H9 (cell line): ENCODE results near the gene STAG2. TPM values are rescaled to one million over a fixed set of nuclear protein-coding genes. Genes with fewer than 3 reads are reported as not detected.

Experiments used
- DNase-seq: peaks from one replicate; pipeline ENCODE4 v3.0.0-alpha.2; 2017
- H2AFZ ChIP-seq: one replicate; pipeline ENCODE4 v1.6.1; 2013; ENCODE audit warnings: mild to moderate bottlenecking, low read length, control low read depth, moderate library complexity
- H2AK5ac ChIP-seq: 2 replicates; pipeline ENCODE4 v1.6.1; 2013; ENCODE audit warnings: low read length, control low read depth, mixed read lengths; ENCODE audit not compliant: insufficient read length
- H2BK120ac ChIP-seq: one replicate; pipeline ENCODE4 v1.6.1; 2013; ENCODE audit warnings: low read depth, mild to moderate bottlenecking, low read length, control low read depth, inconsistent platforms; ENCODE audit not compliant: poor library complexity, severe bottlenecking
- H2BK12ac ChIP-seq: 2 replicates; pipeline ENCODE4 v1.6.1; 2013; ENCODE audit warnings: low read length, control low read depth, mixed read lengths, low read depth; ENCODE audit not compliant: insufficient read length
- H2BK15ac ChIP-seq: 2 replicates; pipeline ENCODE4 v1.6.1; 2013; ENCODE audit warnings: low read depth, low read length, control low read depth
- H2BK20ac ChIP-seq: one replicate; pipeline ENCODE4 v1.6.1; 2013; ENCODE audit warnings: low read depth, mild to moderate bottlenecking, low read length, control low read depth, inconsistent platforms; ENCODE audit not compliant: poor library complexity, severe bottlenecking
- H2BK5ac ChIP-seq: 2 replicates; pipeline ENCODE4 v1.6.1; 2013; ENCODE audit warnings: low read length, control low read depth, mixed read lengths; ENCODE audit not compliant: insufficient read length
- H3K14ac ChIP-seq: 2 replicates; pipeline ENCODE4 v1.6.1; 2013; ENCODE audit warnings: low read length, control low read depth; ENCODE audit not compliant: insufficient read depth
- H3K18ac ChIP-seq: 2 replicates; pipeline ENCODE4 v1.6.1; 2013; ENCODE audit warnings: low read depth, mild to moderate bottlenecking, mixed read lengths, low read length, control low read depth; ENCODE audit not compliant: insufficient read length
- H3K23ac ChIP-seq: 2 replicates; pipeline ENCODE4 v1.6.1; 2013; ENCODE audit warnings: low read length, control low read depth, mixed read lengths, low read depth; ENCODE audit not compliant: insufficient read length
- H3K23me2 ChIP-seq: 2 replicates; pipeline ENCODE4 v1.6.1; 2013; ENCODE audit warnings: low read depth, mild to moderate bottlenecking, mixed read lengths, low read length, control low read depth; ENCODE audit not compliant: insufficient read length, poor library complexity, severe bottlenecking
- H3K27ac ChIP-seq: 2 replicates; pipeline ENCODE4 v1.5.1; 2013; ENCODE audit warnings: low read length, control low read depth, mixed read lengths, low read depth; ENCODE audit not compliant: insufficient read length
- H3K27me3 ChIP-seq: 2 replicates; pipeline ENCODE4 v1.6.1; 2013; ENCODE audit warnings: low read length, control low read depth, inconsistent platforms; ENCODE audit not compliant: insufficient read depth
- H3K4ac ChIP-seq: 2 replicates; pipeline ENCODE4 v1.6.1; 2013; ENCODE audit warnings: low read depth, mild to moderate bottlenecking, control low read depth, inconsistent platforms, low read length, moderate library complexity
- H3K4me1 ChIP-seq: 2 replicates; pipeline ENCODE4 v1.6.1; 2013; ENCODE audit warnings: low read length, control low read depth, inconsistent platforms; ENCODE audit not compliant: insufficient read depth
- H3K4me2 ChIP-seq: 2 replicates; pipeline ENCODE4 v1.6.1; 2013; ENCODE audit warnings: low read length, control low read depth, mixed read lengths; ENCODE audit not compliant: insufficient read length, insufficient read depth
- H3K56ac ChIP-seq: 2 replicates; pipeline ENCODE4 v1.6.1; 2013; ENCODE audit warnings: low read depth, mild to moderate bottlenecking, mixed read lengths, low read length, control low read depth; ENCODE audit not compliant: insufficient read length
- H3K79me1 ChIP-seq: 2 replicates; pipeline ENCODE4 v1.6.1; 2013; ENCODE audit warnings: low read depth, mild to moderate bottlenecking, moderate library complexity, low read length, control low read depth, inconsistent platforms; ENCODE audit not compliant: insufficient read depth, poor library complexity, severe bottlenecking
- H3K79me2 ChIP-seq: 2 replicates; pipeline ENCODE4 v1.6.1; 2013; ENCODE audit warnings: low read length, control low read depth, inconsistent platforms; ENCODE audit not compliant: insufficient read depth
- H3K9ac ChIP-seq: 2 replicates; pipeline ENCODE4 v1.6.1; 2013; ENCODE audit warnings: low read length, control low read depth, mixed read lengths; ENCODE audit not compliant: insufficient read length; ENCODE audit errors: extremely low read depth
- H3K9me3 ChIP-seq: one replicate; pipeline ENCODE4 v1.6.1; 2013; ENCODE audit warnings: low read depth, low read length, inconsistent platforms; ENCODE audit not compliant: control insufficient read depth
- H3T11ph ChIP-seq: one replicate; pipeline ENCODE4 v1.6.1; 2013; ENCODE audit warnings: mild to moderate bottlenecking, low read length, control low read depth, inconsistent platforms
- H4K20me1 ChIP-seq: one replicate; pipeline ENCODE4 v1.6.1; 2013; ENCODE audit not compliant: control insufficient read depth, insufficient read length, insufficient read depth
- H4K5ac ChIP-seq: 2 replicates; pipeline ENCODE4 v1.6.1; 2013; ENCODE audit warnings: low read depth, mild to moderate bottlenecking, mixed read lengths, low read length, control low read depth; ENCODE audit not compliant: insufficient read length
- H4K8ac ChIP-seq: replicated peaks from 2 replicates; pipeline ENCODE4 v1.6.1; 2013; ENCODE audit warnings: low read length, control low read depth, mixed read lengths, low read depth; ENCODE audit not compliant: insufficient read length
- H4K91ac ChIP-seq: 2 replicates; pipeline ENCODE4 v1.6.1; 2013; ENCODE audit warnings: low read depth, mild to moderate bottlenecking, moderate library complexity, mixed read lengths, low read length, control low read depth; ENCODE audit not compliant: insufficient read length
- H3K27ac Mint-ChIP-seq, 3 experiments: 2 replicates in 2 of 3; 3 replicates in 1 of 3; pipeline ENCODE4 v1.8.0; 2020 to 2021; ENCODE audit warnings: mixed read lengths in 3 of 3, mild to moderate bottlenecking in 1 of 3, moderate library complexity in 1 of 3
- H3K27me3 Mint-ChIP-seq: 2 replicates; pipeline ENCODE4 v1.8.0; 2021; ENCODE audit warnings: low read depth, mild to moderate bottlenecking, moderate library complexity, mixed read lengths
- H3K36me3 Mint-ChIP-seq, 3 experiments: 2 replicates in 2 of 3; 3 replicates in 1 of 3; pipeline ENCODE4 v1.8.0; 2020 to 2021; ENCODE audit warnings: low read depth in 3 of 3, mixed read lengths in 3 of 3; ENCODE audit not compliant: insufficient read depth in 1 of 3
- H3K4me1 Mint-ChIP-seq, 2 experiments: 2 replicates each; pipeline ENCODE4 v1.8.0; 2020; ENCODE audit warnings: mixed read lengths in 2 of 2
- H3K4me3 Mint-ChIP-seq, 2 experiments: 2 replicates in 1 of 2; 3 replicates in 1 of 2; pipeline ENCODE4 v1.8.0; 2020 to 2021; ENCODE audit warnings: mild to moderate bottlenecking in 2 of 2, mixed read lengths in 2 of 2, moderate library complexity in 1 of 2
- H3K9me3 Mint-ChIP-seq, 2 experiments: 2 replicates in 1 of 2; 3 replicates in 1 of 2; pipeline ENCODE4 v1.8.0; 2020; ENCODE audit warnings: mild to moderate bottlenecking in 2 of 2, mixed read lengths in 2 of 2, moderate library complexity in 1 of 2
- WGBS: extraction: QIAGEN DNeasy Blood & Tissue Kit; methylation state at CpG from one replicate; pipeline ENCODE4 v1.1.7; 2013; ENCODE audit warnings: missing lambda C conversion rate, low lambda C conversion rate, mixed read lengths; ENCODE audit not compliant: insufficient read length; ENCODE audit errors: extremely low coverage; 5-methylcytosine and 5-hydroxymethylcytosine counted together
- total RNA-seq: library from RNA; stranded (reverse); gene quantifications from 2 replicates; pipeline ENCODE4 v1.2.1, GENCODE V29; 2021
- TF ChIP-seq, protein P1 (sequence below): fragments of 200-600 bp; sonication (generic); conservative IDR thresholded peaks from 3 replicates; pipeline ENCODE4 v1.8.0; 2021; ENCODE audit warnings: antibody characterized with exemption, mild to moderate bottlenecking

The STAG2 gene
- total RNA-seq, 1 experiment from 2014 or later = 81.6 TPM

DNA sequence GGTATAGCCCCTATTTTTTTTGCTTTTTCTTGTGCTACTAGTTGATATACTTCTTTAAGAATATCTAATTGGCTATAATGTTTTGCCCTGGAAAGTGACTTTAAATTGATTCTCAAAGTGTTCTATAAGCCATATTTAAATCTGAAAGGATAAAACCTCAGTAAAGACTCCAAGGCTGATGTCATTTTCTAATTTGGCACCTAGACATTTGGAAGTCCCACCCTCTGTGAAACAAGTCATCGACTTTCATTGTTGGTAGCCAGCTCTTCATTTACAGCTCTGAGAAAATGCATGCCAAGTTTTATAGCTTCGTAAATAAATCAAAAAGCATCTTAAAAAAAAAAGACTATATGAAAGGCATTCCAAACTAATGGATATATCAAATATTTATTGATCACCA is 18.0 kb upstream of the STAG2 start:
- H2BK12ac ChIP-seq = no peak overlapping the region
- no peak overlapping the region for H3K4ac ChIP-seq
- H3K23ac ChIP-seq = no peak overlapping the region
- H3K4me1 ChIP-seq = no peaks in the 10 kb centered on the region
- no peak overlapping the region for H3T11ph ChIP-seq
- H3K18ac ChIP-seq = no peak overlapping the region
- no peaks in the 10 kb centered on the region for H3K27me3 Mint-ChIP-seq
- H3K4me3 Mint-ChIP-seq = no peak overlapping the region
- H2BK15ac ChIP-seq = no peak overlapping the region
- no peak overlapping the region for H3K27ac ChIP-seq
- DNase-seq = no peak
- no peak overlapping the region for H3K9ac ChIP-seq
- H3K4me1 Mint-ChIP-seq = peaks cover 5 to 7% of the 10 kb centered on the region in 2 experiments; a peak in 2 of 4 replicates
- H2AK5ac ChIP-seq = no peak overlapping the region
- H4K5ac ChIP-seq = no peak overlapping the region
- peaks cover 5 to 56% of the 10 kb centered on the region in 2 experiments; a peak in 4 of 5 replicates for H3K9me3 Mint-ChIP-seq
- no peak overlapping the region for H2BK20ac ChIP-seq
- no peak overlapping the region for H4K91ac ChIP-seq
- H2AFZ ChIP-seq = no peak overlapping the region
- peaks cover 0 to 6% (median 0%) of the 10 kb centered on the region in 3 experiments; a peak in 1 of 7 replicates for H3K36me3 Mint-ChIP-seq
- H3K27me3 ChIP-seq = no peaks in the 10 kb centered on the region
- no peaks in the 10 kb centered on the region for H4K20me1 ChIP-seq
- H3K27ac Mint-ChIP-seq = no peak overlapping the region
- TF ChIP-seq, protein P1, sequence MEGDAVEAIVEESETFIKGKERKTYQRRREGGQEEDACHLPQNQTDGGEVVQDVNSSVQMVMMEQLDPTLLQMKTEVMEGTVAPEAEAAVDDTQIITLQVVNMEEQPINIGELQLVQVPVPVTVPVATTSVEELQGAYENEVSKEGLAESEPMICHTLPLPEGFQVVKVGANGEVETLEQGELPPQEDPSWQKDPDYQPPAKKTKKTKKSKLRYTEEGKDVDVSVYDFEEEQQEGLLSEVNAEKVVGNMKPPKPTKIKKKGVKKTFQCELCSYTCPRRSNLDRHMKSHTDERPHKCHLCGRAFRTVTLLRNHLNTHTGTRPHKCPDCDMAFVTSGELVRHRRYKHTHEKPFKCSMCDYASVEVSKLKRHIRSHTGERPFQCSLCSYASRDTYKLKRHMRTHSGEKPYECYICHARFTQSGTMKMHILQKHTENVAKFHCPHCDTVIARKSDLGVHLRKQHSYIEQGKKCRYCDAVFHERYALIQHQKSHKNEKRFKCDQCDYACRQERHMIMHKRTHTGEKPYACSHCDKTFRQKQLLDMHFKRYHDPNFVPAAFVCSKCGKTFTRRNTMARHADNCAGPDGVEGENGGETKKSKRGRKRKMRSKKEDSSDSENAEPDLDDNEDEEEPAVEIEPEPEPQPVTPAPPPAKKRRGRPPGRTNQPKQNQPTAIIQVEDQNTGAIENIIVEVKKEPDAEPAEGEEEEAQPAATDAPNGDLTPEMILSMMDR = no peak
- no peak overlapping the region for H3K4me2 ChIP-seq
- no peak overlapping the region for H3K56ac ChIP-seq
- H2BK5ac ChIP-seq = no peak overlapping the region
- peaks cover 15% of the 10 kb centered on the region for H3K9me3 ChIP-seq
- H2BK120ac ChIP-seq = no peak overlapping the region
- H4K8ac ChIP-seq = no peak overlapping the region
- WGBS = no CpG with 5 or more reads among the region's 2 CpGs
- H3K79me1 ChIP-seq = no peaks in the 10 kb centered on the region
- H3K23me2 ChIP-seq = no peaks in the 10 kb centered on the region
- H3K79me2 ChIP-seq = no peaks in the 10 kb centered on the region
- no peak overlapping the region for H3K14ac ChIP-seq
